Gastroesophageal sphincter (tissue), 3 donors: ENCODE measurements around the gene SLC35E4.

ENCODE experiments used
- CTCF ChIP-seq, 4 experiments: fragments of 200-600 bp in 2 of 4; fragments of 450-650 bp in 2 of 4; sonication (generic) in 1 of 4; IDR thresholded peaks; one replicate each; pipeline ENCODE4 v1.5.1; 2017 to 2019; ENCODE audit warnings: antibody characterized with exemption in 4 of 4, mild to moderate bottlenecking in 2 of 4, moderate library complexity in 2 of 4
- POLR2A ChIP-seq, 2 donors: fragments of 450-650 bp; IDR thresholded peaks; one replicate each; pipeline ENCODE4 v1.6.1; 2017; ENCODE audit warnings: antibody characterized with exemption in 2 of 2, mild to moderate bottlenecking in 2 of 2, moderate library complexity in 1 of 2

GRCh38 chr22:30604723-30605122 lies 30.9 kb upstream of the SLC35E4 start:
- TF ChIP-seq CTCF (IDR thresholded peaks at IDR 0.05), result no peak
- no peak for TF ChIP-seq POLR2A (IDR thresholded peaks at IDR 0.05)
